Neutrophil (primary cell): ENCODE results near the gene CDC73.

Experiments used
- H3K27ac ChIP-seq: fragments of 200-600 bp; sonication (generic); 2 replicates; pipeline ENCODE4 v1.5.1; 2016; ENCODE audit warnings: mild to moderate bottlenecking, moderate library complexity
- H3K27me3 ChIP-seq: fragments of 200-600 bp; sonication (generic); 2 replicates; pipeline ENCODE4 v1.6.0; 2016; ENCODE audit warnings: mild to moderate bottlenecking
- H3K36me3 ChIP-seq: fragments of 200-600 bp; sonication (generic); 2 replicates; pipeline ENCODE4 v1.5.1; 2017
- H3K4me1 ChIP-seq, 2 experiments: fragments of 200-600 bp in 1 of 2; sonication (generic) in 1 of 2; 1 replicate in 1 of 2; 2 replicates in 1 of 2; pipeline versions ENCODE4 v1.5.1 to v1.6.1; 2013 to 2016; ENCODE audit warnings: low read depth in 1 of 2, low read length in 1 of 2, mild to moderate bottlenecking in 1 of 2, moderate library complexity in 1 of 2; ENCODE audit not compliant: control insufficient read depth in 1 of 2, insufficient read depth in 1 of 2
- H3K4me3 ChIP-seq, 2 experiments: fragments of 200-600 bp in 1 of 2; sonication (generic) in 1 of 2; 1 replicate in 1 of 2; 2 replicates in 1 of 2; pipeline ENCODE4 v1.5.1; 2013 to 2016; ENCODE audit warnings: low read depth in 1 of 2, low read length in 1 of 2, mild to moderate bottlenecking in 1 of 2, moderate library complexity in 1 of 2
- H3K9me3 ChIP-seq: fragments of 200-600 bp; sonication (generic); 2 replicates; pipeline ENCODE4 v1.5.1; 2016
- CTCF ChIP-seq: fragments of 200-600 bp; sonication (generic); IDR thresholded peaks from 2 replicates; pipeline ENCODE4 v1.5.1; 2016; ENCODE audit warnings: antibody characterized with exemption

Gene CDC73

GRCh38 chr1:193141804-193142203 is 20.0 kb downstream of the CDC73 start:
- TF ChIP-seq CTCF, result no peak
- Histone ChIP-seq H3K4me1 (no peaks in the 10 kb centered on the region), H3K36me3 (peaks cover 72% of the 10 kb centered on the region), H3K27ac (no peak overlapping the region), H3K27me3 (no peaks in the 10 kb centered on the region), H3K4me3 (no peak overlapping the region), H3K9me3 (no peaks in the 10 kb centered on the region)

DNA sequence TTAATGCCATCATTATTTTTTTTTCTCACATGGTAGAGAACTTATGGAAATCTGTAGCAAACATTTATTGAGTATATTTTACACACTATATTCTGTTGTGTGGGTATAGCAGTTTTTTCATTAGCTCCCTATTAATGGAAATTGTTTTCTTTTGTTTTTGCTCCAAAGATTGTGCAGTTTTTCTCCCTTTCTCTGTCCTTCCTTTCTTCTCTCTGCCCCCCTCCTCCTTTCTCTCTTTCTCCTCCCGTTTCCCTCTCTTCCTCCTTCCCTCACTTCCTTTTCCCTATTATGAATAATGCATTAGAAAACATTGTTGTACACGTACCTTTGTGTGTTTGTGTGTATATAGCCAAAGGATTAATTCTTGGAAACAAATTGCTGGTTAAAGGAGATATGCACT is 20.6 kb downstream of the CDC73 start:
- no peaks in the 10 kb centered on the region for H3K27me3 ChIP-seq
- no peak overlapping the region for H3K27ac ChIP-seq
- H3K36me3 ChIP-seq, result peaks cover 68% of the 10 kb centered on the region

DNA sequence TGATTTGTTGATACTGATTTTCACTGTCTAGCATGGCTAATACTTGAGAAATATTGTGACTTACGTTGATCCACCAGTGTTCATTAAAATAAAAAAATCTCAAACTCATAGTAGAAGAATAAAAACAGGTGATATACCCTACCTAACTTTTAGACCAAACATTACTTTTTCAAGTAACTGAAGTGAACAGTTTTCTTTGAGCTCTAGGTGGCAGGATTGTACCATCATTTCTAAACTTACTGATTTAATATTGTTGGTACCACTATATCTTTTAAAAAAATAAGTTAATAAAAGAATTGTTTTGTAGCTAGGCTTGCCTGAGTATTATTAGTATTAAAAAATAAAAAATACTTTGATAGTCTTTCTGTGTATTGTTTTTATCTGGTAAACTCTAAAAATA is 21.5 kb downstream of the CDC73 start:
- H3K9me3 ChIP-seq, result no peaks in the 10 kb centered on the region
- H3K36me3 ChIP-seq, result peaks cover 70% of the 10 kb centered on the region
- TF ChIP-seq CTCF, result no peak
- no peak overlapping the region for H3K27ac ChIP-seq
- H3K4me1 ChIP-seq, result no peaks in the 10 kb centered on the region
- H3K4me3 ChIP-seq, result no peak overlapping the region
- H3K27me3 ChIP-seq, result no peaks in the 10 kb centered on the region

More for the DNA sequence above, 20.6 kb downstream of the CDC73 start:
- no peak overlapping the region for H3K4me3 ChIP-seq
- H3K4me1 ChIP-seq, result no peaks in the 10 kb centered on the region
- TF ChIP-seq CTCF, result no peak
- no peaks in the 10 kb centered on the region for H3K9me3 ChIP-seq

DNA sequence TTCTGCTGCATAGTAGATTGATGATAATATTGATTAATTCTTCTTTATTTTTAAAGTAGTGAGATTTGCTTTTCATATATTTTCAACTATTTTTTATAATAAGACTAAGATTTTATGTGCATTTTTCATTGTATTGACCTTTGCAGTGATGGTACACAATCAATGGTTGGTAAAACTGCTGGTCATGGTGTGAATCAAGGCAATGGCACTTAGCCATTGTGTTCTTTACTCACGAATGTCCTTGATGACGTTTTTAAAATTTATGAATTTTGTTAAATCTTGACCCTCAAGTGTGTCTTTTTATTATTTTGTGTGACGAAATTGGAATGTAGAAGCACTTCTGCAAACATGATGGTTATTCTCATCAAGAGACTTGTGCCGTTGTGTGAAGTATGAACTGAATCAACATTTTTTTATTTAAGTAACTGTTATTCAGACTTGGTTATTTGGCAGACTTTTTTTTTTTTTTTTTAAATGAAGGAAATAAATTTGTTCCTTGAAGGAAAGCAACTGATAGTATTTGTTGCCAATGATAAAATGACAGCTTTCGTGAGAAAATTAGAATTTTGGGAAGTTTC is 22.6 kb downstream of the CDC73 start:
- H3K36me3 ChIP-seq, result peaks cover 76% of the 10 kb centered on the region

GRCh38 chr1:193144999-193145398 is 23.2 kb downstream of the CDC73 start:
- no peak for TF ChIP-seq CTCF
- Histone ChIP-seq H3K4me3 (no peak overlapping the region), H3K36me3 (peaks cover 76% of the 10 kb centered on the region), H3K4me1 (no peaks in the 10 kb centered on the region), H3K27me3 (no peaks in the 10 kb centered on the region), H3K27ac (no peak overlapping the region), H3K9me3 (no peaks in the 10 kb centered on the region)

More for the DNA sequence above, 22.6 kb downstream of the CDC73 start:
- Histone ChIP-seq H3K9me3 (no peaks in the 10 kb centered on the region), H3K4me1 (no peaks in the 10 kb centered on the region), H3K4me3 (no peak overlapping the region), H3K27me3 (no peaks in the 10 kb centered on the region), H3K27ac (no peak overlapping the region)
- TF ChIP-seq CTCF, result no peak
